GM12891 (cell line): ENCODE measurements around the gene SMAD3.

Experiments
- POLR2A ChIP-seq: IDR thresholded peaks from 2 replicates; pipeline ENCODE4 v1.6.1; 2011; ENCODE audit warnings: low read depth, low read length, control low read depth
- POU2F2 ChIP-seq: IDR thresholded peaks from 2 replicates; pipeline ENCODE4 v1.6.1; 2011; ENCODE audit warnings: low read depth, mild to moderate bottlenecking, control low read depth, low read length, moderate library complexity

DNA sequence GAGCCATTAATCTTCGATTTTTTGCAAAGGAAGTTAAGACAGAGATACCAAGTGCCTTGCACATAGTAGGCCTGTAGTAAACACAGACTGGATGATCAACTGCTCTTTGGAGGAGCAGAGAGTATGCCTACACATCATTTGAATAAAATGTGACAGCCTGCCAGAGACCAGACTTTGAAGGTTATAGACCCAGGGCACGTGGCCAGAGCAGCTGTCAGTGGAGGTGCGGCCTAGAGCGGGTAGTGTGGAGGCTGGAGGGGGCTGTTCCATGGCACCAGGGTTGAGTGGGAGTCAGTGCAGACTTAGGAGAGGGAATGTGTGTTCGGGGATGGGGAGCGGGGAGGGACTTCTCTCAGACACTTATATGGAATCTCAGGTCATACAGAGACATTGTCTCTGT lies 80.8 kb downstream of the SMAD3 start:
- TF ChIP-seq POLR2A (no peak), POU2F2 (no peak)
